ENCODE data around the gene SLC23A1. TPM values are rescaled to one million over a fixed set of nuclear protein-coding genes. Genes with fewer than 3 reads are reported as not detected.

SLC23A1 gene
- total and polyA plus RNA-seq, 4 donors = 0.40 to 0.99 (median 0.78) TPM; not detected in 1

Other genes starting within 250 kb of the SLC23A1 start
- gene SIL1, start 184.9 kb downstream of the SLC23A1 start, total RNA-seq = 10 to 100 TPM; 23.0 to 53.7 TPM
- gene SIL1, start 184.9 kb downstream of the SLC23A1 start, polyA plus RNA-seq (ENCODE audit: insufficient read length in 2 of 2) = 10 to 100 TPM; 18.8 to 38.4 TPM
- gene MATR3, start 89.6 kb downstream of the SLC23A1 start, total RNA-seq = 100 to 1,000 TPM; 433 to 543 TPM
- 100 to 1,000 TPM; 580 to 752 TPM for gene MATR3, start 89.6 kb downstream of the SLC23A1 start, polyA plus RNA-seq (ENCODE audit: insufficient read length in 2 of 2)
- gene PAIP2, start 41.4 kb downstream of the SLC23A1 start, total RNA-seq = 100 to 1,000 TPM in 1 of 2 donors, 10 to 100 TPM in 1; 90.4 to 138 TPM
- 100 to 1,000 TPM; 154 to 173 TPM for gene PAIP2, start 41.4 kb downstream of the SLC23A1 start, polyA plus RNA-seq (ENCODE audit: insufficient read length in 2 of 2)
- under 1 TPM; 0.17 to 0.59 TPM for gene MZB1, start 6.6 kb upstream of the SLC23A1 start, total RNA-seq
- under 1 TPM; 0.32 to 0.60 TPM for gene MZB1, start 6.6 kb upstream of the SLC23A1 start, polyA plus RNA-seq (ENCODE audit: insufficient read length in 2 of 2)
- 1 to 10 TPM; 1.4 to 2.0 TPM for gene PROB1, start 11.8 kb upstream of the SLC23A1 start, total RNA-seq
- gene PROB1, start 11.8 kb upstream of the SLC23A1 start, polyA plus RNA-seq (ENCODE audit: insufficient read length in 2 of 2) = 1 to 10 TPM; 5.1 to 7.1 TPM
- 10 to 100 TPM in 1 of 2 donors, 1 to 10 TPM in 1; 4.8 to 12.3 TPM for gene SPATA24, start 20.8 kb upstream of the SLC23A1 start, total RNA-seq
- gene SPATA24, start 20.8 kb upstream of the SLC23A1 start, polyA plus RNA-seq (ENCODE audit: insufficient read length in 2 of 2) = 1 to 10 TPM; 9.4 to 9.9 TPM
- 10 to 100 TPM; 26.6 to 36.6 TPM for gene DNAJC18, start 56.2 kb upstream of the SLC23A1 start, total RNA-seq
- gene DNAJC18, start 56.2 kb upstream of the SLC23A1 start, polyA plus RNA-seq (ENCODE audit: insufficient read length in 2 of 2) = 10 to 100 TPM; 43.3 to 49.9 TPM
- gene ECSCR, start 79.4 kb upstream of the SLC23A1 start, total RNA-seq = 10 to 100 TPM; 10.3 to 63.2 TPM
- 10 to 100 TPM; 20.2 to 25.4 TPM for gene ECSCR, start 79.4 kb upstream of the SLC23A1 start, polyA plus RNA-seq (ENCODE audit: insufficient read length in 2 of 2)
- not detected for gene SMIM33, start 87.7 kb upstream of the SLC23A1 start, total RNA-seq
- gene SMIM33, start 87.7 kb upstream of the SLC23A1 start, polyA plus RNA-seq (ENCODE audit: insufficient read length in 2 of 2) = not detected
- 10 to 100 TPM; 16.3 to 31.7 TPM for gene STING1, start 99.5 kb upstream of the SLC23A1 start, total RNA-seq
- 10 to 100 TPM; 16.0 to 26.6 TPM for gene STING1, start 99.5 kb upstream of the SLC23A1 start, polyA plus RNA-seq (ENCODE audit: insufficient read length in 2 of 2)
- gene UBE2D2, start 178.0 kb upstream of the SLC23A1 start, total RNA-seq = 100 to 1,000 TPM; 108 TPM
- 100 to 1,000 TPM; 171 to 185 TPM for gene UBE2D2, start 178.0 kb upstream of the SLC23A1 start, polyA plus RNA-seq (ENCODE audit: insufficient read length in 2 of 2)

Measured in spinal cord (tissue), 4 donors.